NOMO-1 treated with DMSO at 0.1 percent for 48 hours (cell line): ENCODE data around the gene RPP30.
"Not testable (repeated sequence)": the region's sequence is repeated elsewhere in the genome, so short reads cannot be mapped to it uniquely, and the experiment has no call there.

Experiments used
- DNase-seq: peaks from one replicate; lab custom pipeline; 2025; ENCODE audit not compliant: unreplicated experiment; lab: John Stamatoyannopoulos, UW

RPP30 gene

DNA sequence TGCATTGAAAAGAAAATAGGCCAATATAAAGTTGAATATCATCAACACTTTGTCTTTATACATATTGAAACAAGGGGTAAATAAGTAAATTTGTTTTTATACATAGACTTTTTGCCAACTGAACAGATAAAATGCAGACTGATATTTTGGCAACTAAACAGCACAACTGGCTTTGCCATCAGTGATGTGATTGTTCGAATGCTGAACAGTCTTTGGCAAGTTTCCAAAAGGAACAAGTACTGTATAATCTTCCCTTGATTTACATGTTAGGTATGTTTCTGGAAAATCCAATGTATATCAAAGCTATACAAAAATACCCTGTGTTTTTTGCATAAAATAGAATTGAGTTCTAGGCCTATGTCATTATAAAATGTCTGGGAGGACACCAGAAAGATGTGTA lies 67.3 kb downstream of the RPP30 start:
- no peak for DNase-seq

DNA sequence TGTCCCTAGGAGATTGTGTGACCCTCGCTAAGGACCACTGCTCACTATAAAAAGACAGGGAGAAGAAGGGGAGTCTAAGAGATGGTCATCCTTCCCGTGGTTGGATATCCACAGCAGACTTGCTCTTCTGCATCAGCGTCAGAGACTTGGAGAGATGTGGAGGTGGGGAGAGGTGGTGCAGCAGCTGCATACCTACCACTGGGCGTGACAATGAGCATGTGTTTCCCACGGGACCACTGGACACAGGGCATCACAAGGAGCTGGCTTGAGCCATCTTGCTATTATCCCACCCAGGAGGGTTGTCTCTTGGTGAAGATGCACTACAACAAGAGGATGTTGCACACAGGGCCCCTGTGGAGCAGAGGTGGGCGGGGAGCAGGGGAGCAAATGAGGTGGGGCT lies 67.9 kb downstream of the RPP30 start:
- DNase-seq = no peak

DNA sequence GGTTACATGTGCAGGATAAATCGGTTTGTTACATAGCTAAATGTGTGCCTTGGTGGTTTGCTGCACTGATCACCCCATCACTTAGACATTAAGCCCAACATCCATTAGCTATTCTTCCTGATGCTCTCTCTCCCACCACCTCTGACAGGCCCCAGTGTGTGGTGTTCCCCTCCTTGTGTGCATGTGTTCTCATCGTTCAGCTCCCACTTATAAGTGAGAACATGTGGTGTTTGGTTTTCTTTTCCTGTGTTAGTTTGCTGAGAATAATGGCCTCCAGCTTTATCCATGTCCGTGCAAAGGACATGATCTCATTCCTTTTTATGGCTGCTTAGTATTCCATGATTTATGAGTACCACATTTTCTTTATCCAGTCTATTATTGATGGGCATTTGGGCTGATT lies 71.2 kb downstream of the RPP30 start:
- DNase-seq = not testable (repeated sequence)

DNA sequence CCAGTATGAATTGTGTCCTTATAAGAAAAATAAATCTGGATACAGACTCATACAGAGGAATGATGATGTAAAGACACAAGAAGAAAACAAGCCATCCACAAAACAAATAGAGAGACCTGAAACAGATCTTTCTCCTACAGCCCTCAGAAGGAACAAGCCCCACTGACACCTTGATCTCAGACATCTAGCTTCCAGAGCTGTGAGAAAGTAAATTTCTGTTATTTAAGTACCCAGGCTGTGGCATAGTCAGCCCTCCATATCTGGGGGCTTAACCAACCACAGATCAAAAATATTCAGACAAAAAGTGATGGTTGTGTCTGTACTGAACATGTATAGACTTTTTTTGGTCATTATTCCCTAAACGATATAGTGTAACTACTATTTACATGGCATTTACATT lies 73.0 kb downstream of the RPP30 start:
- no peak for DNase-seq

DNA sequence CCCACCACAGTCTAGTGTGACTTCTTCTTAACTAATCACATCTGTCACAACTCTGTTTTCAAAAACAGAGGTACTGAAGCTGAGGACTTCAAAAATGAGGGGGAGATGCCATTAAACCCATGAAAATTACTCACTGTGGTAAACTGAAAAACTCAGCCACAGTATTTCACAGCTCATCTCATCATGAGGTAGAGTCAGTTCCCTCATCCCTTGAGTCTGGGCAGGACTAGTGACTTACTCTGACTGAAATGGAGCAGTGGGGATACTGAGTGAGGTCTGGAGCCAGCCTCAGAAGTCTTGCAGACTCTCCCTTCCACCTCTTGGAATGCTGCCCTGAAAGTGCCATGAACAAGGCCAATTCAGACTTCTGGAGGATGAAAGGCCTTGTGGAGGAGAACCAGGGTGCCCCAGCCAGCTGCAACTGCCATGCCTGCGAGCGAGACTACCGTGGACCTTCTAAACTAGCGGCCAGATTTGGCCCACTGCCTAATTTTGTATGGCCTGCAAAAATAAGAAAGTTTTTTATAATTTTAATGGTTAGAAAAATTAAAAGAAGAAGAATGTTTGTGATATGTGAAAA lies 73.8 kb downstream of the RPP30 start:
- no peak for DNase-seq

DNA sequence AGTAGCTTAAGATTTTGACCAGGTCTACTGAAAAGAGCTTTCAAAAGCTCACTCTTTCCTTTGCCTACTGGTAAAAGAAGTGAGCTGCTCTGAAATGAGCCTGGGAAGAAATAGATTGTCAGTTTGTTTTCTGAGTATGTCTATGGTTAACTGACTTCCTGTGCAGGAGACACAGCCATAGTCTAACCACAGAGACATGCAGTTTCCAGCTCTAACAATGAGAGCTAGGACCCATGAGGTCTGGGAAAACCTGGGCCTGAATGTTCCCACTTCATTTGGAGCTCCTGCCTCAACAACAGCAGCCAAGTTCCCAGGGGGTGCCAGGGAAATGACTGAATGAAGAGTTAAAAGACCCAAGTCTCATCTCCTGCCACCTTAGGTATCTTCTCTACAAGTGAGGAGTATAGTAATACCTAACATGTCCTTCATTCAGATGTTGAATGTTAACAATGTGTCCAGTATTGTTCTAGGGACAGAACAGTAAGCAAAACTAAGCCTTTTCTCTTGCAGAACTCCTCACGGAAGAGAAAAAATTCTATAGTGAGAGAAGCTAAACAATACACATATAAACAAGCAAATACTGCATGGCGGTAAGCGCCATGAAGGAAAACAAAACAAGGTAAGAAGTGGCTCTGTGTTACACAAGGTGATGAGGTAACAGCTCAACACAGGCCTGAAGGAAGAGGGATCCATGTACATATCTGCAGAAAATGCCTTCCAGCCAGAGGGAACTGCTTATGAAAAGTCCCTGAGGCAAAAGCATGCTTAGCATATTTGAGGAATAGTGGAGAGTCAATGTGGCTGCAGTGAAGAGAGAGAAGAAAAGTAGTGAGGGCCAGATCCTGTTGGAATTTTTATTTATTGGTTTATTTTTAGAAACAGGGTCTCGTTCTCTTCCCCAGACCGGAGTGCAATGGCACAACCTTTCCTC lies 75.5 kb downstream of the RPP30 start:
- DNase-seq = no peak
